H7 (cell line): ENCODE data around the gene MED17. TPM values are rescaled to one million over a fixed set of nuclear protein-coding genes. Genes with fewer than 3 reads are reported as not detected.
A peak's percentile ranks its signal among the peaks of the same experiment; 100 is the strongest.

Experiments
- DNase-seq: peaks from one replicate; pipeline ENCODE4 v3.0.0; 2012
- H3K27me3 ChIP-seq: 2 replicates; pipeline ENCODE4 v1.6.0; 2011; ENCODE audit warnings: mild to moderate bottlenecking, low read length; ENCODE audit not compliant: control insufficient read depth, insufficient read depth
- H3K36me3 ChIP-seq: replicated peaks from 2 replicates; pipeline ENCODE4 v1.5.1; 2011; ENCODE audit warnings: low read length; ENCODE audit not compliant: control insufficient read depth, insufficient read depth
- H3K4me3 ChIP-seq: 2 replicates; pipeline ENCODE4 v1.5.1; 2011; ENCODE audit warnings: low read depth, mild to moderate bottlenecking, control low read depth, low read length, moderate library complexity; ENCODE audit not compliant: insufficient read depth
- total RNA-seq: library from RNA; depleted of rRNA; stranded (reverse); fragments of >200 nt; shearing (Covaris generic); gene quantifications from 2 replicates; pipeline ENCODE4 v1.2.3, GENCODE V29; 2014; rRNA removed

MED17 gene, protein sequence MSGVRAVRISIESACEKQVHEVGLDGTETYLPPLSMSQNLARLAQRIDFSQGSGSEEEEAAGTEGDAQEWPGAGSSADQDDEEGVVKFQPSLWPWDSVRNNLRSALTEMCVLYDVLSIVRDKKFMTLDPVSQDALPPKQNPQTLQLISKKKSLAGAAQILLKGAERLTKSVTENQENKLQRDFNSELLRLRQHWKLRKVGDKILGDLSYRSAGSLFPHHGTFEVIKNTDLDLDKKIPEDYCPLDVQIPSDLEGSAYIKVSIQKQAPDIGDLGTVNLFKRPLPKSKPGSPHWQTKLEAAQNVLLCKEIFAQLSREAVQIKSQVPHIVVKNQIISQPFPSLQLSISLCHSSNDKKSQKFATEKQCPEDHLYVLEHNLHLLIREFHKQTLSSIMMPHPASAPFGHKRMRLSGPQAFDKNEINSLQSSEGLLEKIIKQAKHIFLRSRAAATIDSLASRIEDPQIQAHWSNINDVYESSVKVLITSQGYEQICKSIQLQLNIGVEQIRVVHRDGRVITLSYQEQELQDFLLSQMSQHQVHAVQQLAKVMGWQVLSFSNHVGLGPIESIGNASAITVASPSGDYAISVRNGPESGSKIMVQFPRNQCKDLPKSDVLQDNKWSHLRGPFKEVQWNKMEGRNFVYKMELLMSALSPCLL
- 24.5 and 36.8 TPM in 2 replicates for total RNA-seq

DNA sequence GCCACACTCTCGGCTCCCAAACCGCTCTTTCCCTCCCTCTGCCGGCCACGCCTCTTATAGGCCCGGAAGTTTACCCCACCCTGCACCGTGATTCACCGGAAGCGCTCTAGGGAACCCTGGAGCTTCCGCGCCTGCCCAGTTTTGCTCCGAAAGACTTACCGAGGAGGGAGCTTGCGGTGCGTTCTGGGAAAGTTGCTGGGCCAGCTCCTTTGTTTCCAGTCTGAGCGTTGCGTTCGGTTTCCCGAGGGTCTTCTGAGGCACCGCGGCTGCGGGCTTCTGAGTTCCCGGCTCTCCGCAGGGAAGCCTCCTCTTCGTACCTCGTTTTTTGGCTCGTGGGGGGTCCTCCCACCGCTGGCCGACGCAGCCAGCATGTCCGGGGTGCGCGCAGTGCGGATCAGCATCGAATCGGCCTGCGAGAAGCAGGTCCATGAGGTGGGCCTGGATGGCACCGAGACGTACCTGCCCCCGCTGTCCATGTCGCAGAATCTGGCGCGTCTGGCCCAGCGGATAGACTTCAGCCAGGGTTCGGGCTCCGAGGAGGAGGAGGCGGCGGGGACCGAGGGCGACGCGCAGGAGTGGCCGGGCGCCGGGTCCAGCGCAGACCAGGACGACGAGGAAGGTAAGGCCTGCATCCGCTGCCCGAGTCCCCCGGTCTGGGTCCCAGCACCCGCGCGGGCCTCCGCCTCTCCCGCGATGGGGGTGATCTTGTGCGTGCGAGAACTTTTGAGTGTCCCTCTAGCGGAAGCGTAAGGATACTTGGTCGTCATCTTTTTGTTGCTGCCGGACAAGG lies at the start of gene MED17:
Gene MED17 (plus strand): TSS at position 138 of the 790 bp plus-strand sequence. CDS start 232 bp downstream, at position 370.
- peak within 1 kb of the TSS; percentile 94 for H3K4me3 ChIP-seq
- H3K36me3 ChIP-seq = peaks cover 2% of the 10 kb centered on the region
- H3K27me3 ChIP-seq = no peaks in the 10 kb centered on the region
- peak; percentile 93 for DNase-seq

DNA sequence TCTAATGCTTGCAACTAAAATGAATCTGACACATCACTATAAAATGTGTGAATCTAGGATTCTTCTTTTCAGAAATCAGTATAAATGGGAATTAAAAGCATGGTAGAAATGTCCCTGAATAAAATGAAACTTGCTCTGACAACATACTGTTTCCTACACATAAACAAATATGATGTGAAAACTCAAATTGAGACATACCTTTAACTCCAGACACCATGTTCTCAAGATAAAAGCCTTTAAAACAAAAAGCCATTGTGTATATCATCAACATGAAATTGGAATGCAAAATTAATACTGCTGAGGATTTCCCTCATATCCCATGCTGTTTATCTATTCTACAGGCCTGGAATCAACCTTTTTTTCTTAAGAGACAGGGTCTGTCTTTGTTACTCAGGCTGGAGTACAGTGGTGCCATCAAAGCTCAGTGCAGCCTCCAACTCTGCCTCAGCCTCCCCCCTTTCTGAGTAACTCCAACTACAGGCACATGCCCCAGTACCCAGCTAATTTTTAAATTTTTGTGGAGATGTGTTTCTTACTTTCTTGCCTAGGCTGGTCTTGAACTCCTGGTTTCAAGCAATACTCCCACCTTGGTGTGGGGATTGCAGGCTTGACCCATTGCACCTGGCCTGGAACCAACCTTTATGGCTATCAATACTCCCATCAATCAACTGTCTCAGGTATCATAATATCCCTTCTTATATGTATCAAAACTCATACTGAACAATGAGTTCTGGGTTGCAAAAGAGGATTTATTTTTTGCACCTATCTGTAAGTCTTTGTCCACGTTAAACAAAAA lies 49.5 kb upstream of the MED17 start:
- Histone ChIP-seq H3K27me3 (no peaks in the 10 kb centered on the region), H3K4me3 (no peak overlapping the region), H3K36me3 (peaks cover 62% of the 10 kb centered on the region)
- DNase-seq = no peak

DNA sequence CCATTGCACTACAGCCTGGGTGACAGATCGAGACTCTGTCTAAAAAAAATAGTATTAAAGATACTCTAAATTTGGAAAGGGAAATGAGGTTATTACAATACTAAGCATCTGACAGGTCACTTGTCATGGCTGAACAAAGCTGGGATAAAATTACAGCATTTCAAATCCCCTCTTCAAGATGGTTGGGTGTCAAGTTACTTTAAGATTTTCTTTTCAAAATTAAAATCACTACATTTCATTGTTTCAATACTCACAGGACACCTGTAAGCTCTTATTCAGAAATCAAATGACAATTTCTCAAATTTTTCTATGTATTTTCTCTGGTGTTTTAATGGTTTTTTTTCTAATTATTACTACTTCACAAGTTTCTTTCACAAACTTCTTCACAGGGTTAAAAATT lies 48.5 kb upstream of the MED17 start:
- peaks cover 56% of the 10 kb centered on the region for H3K36me3 ChIP-seq
- DNase-seq = no peak
- no peak overlapping the region for H3K4me3 ChIP-seq
- no peaks in the 10 kb centered on the region for H3K27me3 ChIP-seq

DNA sequence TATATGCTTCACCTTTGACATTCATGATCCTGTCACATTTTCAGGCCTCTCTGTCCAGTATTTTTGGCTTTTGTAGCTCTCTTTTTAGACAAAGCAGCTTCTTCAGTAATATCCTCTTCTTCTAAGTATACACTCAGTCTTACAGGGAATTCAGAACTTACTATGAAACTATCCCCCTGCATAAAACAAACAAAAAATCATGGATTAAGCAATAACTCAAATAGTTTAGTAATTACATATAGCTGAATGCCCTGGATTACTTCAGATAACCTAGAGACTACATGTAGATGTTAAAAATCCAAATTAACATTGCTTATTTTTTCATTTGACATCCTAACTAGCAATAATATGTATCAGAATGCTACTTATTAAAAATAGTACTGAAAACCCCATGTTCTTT lies 48.0 kb upstream of the MED17 start:
- H3K36me3 ChIP-seq = peaks cover 55% of the 10 kb centered on the region

DNA sequence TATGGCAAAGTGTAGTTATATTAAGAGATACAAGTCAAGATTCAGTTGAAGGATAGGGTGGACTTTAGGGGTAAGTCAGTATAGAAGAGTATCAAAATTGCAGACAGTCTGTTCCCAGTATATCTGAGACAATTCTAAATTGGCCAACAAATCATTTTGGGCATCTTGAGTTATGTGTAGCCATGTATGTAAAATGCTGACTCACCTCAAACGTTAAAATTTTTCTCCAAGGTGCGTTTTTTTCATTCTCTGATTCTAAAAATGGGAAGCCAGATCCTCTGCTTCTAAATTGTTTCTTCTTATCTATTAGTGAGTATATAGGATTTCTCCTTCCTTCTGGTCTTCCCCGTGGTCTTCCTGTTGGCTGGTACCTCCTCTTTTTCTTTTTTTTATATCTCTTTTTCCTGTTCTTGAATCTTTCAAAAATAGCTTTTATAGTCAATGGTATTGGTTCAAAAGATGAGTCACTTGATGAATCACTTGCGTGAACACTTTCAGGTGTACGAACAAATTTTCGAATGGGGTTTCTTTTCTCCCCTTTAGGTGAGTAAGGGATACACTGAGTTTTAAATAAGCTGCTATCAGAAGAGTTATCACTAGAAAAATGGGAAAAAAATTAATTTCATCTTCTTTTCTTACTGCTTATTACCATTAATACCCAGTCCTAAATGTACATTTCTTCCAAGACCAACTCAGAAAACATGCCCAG lies 46.0 kb upstream of the MED17 start:
- Histone ChIP-seq H3K4me3 (no peak overlapping the region), H3K27me3 (no peaks in the 10 kb centered on the region), H3K36me3 (peaks cover 44% of the 10 kb centered on the region)
- no peak for DNase-seq

More for the DNA sequence above, 48.0 kb upstream of the MED17 start:
- no peak for DNase-seq
- Histone ChIP-seq H3K4me3 (no peak overlapping the region), H3K27me3 (no peaks in the 10 kb centered on the region)

DNA sequence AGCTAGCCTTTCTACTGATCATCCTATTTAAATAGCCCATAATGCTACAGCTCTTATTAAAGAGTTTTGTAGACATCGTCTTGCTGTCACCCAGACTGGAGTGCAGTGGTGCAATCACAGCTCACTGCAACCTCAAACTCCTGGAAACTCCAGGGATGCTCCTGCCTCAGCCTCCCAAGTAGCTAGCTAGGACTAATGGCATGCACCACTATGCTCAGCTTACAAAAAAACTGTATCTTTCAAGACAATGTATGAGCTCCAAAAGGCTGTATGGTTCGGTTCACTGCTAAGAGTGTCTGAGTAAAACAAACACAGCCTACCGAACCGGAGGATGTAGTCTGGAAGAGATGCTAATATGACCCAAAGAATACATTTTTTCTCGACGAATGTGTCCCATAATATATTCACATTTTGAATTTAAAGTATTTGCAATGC lies 45.4 kb upstream of the MED17 start:
- no peak for DNase-seq
- Histone ChIP-seq H3K27me3 (no peaks in the 10 kb centered on the region), H3K4me3 (no peak overlapping the region), H3K36me3 (peaks cover 39% of the 10 kb centered on the region)

DNA sequence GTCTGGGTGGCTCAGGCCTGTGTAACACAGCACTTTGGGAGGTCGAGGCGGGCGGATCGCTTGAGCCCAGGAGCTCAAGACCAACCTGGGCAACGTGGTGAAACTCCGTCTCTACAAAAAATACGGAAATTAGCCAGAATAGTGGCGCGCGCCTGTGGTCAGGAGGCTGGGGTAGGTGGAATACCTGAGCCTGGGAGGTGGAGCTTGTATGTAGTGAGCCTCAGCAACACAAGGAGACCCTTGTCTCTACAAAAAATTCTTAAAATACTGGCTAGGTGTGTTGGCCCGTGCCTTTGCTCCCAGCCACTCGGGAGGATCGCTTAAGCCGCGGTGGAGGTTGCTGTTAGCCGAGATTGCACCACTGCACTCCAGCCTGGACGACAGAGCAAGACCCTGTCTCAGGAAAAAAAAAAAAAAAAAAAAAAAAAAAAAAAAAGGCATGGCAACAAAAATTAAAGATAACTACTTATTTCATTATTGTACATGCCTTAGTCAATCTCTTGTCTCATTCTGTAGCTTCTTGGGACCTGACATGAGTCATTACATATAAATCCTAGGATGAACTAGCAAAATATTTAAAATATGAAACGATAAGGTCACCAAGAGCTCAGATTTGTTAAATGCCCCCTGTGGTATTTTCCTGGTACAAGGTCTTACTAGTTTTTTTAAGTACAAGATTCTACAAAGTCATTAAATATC lies 43.9 kb upstream of the MED17 start:
- peak; percentile 33 for DNase-seq
- Histone ChIP-seq H3K4me3 (peak overlapping the region; percentile 98), H3K36me3 (peaks cover 30% of the 10 kb centered on the region), H3K27me3 (no peaks in the 10 kb centered on the region)

DNA sequence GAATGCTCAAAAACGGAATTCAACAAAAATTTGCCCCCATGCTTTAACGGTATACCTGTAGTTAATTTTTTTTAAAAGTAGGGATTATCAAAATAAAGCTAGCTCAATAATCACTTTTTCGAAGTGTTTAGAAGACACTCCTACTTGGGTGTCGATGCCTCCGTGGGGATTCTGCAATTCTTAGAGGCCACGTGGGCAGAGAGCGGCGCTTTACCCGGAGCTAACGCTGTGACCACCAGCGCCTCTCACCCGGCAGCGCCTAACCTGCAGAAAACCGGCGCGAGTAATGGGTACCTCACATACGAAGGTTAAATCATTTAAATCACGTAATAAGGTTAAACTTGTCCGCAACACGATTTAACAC lies 43.4 kb upstream of the MED17 start:
- H3K27me3 ChIP-seq = no peaks in the 10 kb centered on the region
- peak overlapping the region; percentile 98 for H3K4me3 ChIP-seq
- H3K36me3 ChIP-seq = peaks cover 27% of the 10 kb centered on the region
- peak; percentile 48 for DNase-seq

DNA sequence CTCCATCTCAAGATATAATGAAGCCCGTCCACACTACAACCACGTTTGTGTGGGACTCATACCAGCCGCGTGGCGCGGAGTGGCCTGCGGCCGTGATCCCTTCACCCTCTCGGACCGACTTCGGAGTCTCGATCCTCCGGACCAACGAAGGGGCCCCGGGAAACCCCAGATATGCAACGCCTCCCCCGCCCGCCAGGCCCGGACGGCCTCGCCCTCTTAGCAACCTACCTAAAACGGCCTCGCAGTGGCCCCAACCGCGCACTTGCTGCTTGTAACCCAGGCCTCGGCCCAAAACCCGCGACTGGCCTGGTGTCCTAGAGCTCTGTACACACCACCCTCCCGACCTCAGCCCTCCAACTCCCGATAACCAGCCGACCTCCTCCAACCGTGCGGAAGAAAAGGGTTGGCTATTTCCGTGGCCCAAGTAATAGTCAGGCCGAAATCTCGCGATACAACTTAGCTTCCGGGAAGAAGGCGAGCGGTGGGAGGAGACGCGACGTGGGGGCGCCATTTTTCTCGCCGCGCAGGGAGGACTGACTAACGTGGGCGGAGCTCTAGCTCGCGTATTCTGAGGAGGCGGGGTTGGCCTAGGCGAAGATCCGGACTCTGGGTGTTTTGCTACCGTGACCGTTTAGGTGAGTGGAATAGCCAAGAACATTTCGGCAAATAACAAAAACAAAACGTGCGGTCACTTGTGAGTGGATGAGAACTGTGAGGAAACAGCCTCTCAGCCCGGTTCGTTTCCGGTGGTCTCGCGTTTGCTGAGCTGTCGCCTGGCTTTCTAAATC lies 42.8 kb upstream of the MED17 start, which contains the start of the genes C11orf54 and TAF1D:
Gene C11orf54 (plus strand): TSS at position 579 of the 788 bp plus-strand sequence. CDS start 5,722 bp downstream, outside the sequence.
Gene TAF1D (minus strand): TSS at position 402 of the 788 bp plus-strand sequence. CDS start 2,191 bp downstream, outside the sequence.
- Histone ChIP-seq H3K36me3 (peaks cover 24% of the 10 kb centered on the region), H3K27me3 (no peaks in the 10 kb centered on the region)
- DNase-seq = peak; percentile 88

DNA sequence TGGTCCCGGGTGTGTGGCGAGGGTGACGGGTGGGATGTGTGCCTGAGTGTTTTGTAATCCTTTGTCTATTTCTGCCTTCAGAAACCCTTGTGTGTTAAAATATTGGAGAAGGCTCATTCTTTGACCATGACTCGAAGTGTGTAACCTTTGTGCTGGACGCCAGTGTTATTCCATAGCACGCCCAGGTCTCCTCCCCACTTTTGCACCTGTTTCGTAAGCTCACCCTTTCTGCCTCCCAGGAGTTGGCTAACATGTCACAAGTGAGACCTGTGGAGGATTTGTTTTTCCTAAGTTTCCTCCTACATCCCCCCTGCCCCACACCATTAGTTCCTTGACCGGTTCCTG lies 42.2 kb upstream of the MED17 start:
- Histone ChIP-seq H3K4me3 (peak overlapping the region; percentile 98), H3K36me3 (peaks cover 20% of the 10 kb centered on the region), H3K27me3 (no peaks in the 10 kb centered on the region)
- DNase-seq = peak; percentile 67

More for the DNA sequence above, 42.8 kb upstream of the MED17 start, which contains the start of the genes C11orf54 and TAF1D:
- H3K4me3 ChIP-seq = peak within 1 kb of the TSS; percentile 98

DNA sequence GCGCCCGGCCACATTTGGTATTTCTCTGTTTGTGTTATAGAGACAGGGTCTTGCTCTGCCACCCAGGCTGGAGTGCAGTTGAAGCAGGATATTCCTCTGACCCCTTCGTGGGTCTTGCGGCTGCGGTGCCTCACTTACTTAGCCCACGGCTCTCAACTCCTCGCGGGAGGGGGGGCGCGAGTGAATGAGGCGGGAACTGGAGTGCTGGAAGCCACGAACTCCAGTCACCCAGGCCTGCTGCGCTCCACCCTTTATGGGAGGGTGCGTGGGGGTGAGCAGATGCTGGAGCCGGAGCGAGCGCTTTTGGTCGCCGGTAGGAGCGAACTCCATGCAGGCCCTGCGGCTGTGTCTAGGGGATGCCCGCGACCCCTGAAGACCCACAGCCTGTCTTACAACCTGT lies 40.8 kb upstream of the MED17 start:
- Histone ChIP-seq H3K4me3 (no peak overlapping the region), H3K27me3 (no peaks in the 10 kb centered on the region), H3K36me3 (peaks cover 10% of the 10 kb centered on the region)
- peak; percentile 22 for DNase-seq

DNA sequence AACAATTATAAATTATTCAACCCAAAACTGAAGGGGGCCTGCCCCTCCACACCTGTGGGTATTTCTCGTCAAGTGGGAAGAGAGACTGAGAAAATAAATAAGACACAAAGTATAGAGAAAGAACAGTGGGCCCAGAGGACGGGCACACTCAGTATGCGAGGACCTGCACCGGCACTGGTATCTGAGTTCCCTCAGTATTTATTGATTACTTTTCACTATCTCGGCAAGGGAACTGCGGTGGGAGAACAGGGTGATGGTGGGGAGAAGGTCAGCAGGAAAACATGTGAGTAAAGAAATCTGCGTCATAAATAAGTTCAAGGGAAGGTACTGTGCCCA lies 39.4 kb upstream of the MED17 start:
- Histone ChIP-seq H3K36me3 (peaks cover under 1% of the 10 kb centered on the region), H3K4me3 (no peak overlapping the region), H3K27me3 (no peaks in the 10 kb centered on the region)
- no peak for DNase-seq
